HG03159 (cell line): ENCODE measurements around the gene DCN.
"Not testable (repeated sequence)": the region's sequence is repeated elsewhere in the genome, so short reads cannot be mapped to it uniquely, and the experiment has no call there.

Experiments
- ATAC-seq: cut with Tn5 transposase; IDR thresholded peaks from one replicate; pipeline ENCODE4 v1.9.1; 2021; ENCODE audit warnings: mild to moderate bottlenecking, moderate library complexity; ENCODE audit not compliant: unreplicated experiment

Gene DCN, protein sequence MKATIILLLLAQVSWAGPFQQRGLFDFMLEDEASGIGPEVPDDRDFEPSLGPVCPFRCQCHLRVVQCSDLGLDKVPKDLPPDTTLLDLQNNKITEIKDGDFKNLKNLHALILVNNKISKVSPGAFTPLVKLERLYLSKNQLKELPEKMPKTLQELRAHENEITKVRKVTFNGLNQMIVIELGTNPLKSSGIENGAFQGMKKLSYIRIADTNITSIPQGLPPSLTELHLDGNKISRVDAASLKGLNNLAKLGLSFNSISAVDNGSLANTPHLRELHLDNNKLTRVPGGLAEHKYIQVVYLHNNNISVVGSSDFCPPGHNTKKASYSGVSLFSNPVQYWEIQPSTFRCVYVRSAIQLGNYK

DNA sequence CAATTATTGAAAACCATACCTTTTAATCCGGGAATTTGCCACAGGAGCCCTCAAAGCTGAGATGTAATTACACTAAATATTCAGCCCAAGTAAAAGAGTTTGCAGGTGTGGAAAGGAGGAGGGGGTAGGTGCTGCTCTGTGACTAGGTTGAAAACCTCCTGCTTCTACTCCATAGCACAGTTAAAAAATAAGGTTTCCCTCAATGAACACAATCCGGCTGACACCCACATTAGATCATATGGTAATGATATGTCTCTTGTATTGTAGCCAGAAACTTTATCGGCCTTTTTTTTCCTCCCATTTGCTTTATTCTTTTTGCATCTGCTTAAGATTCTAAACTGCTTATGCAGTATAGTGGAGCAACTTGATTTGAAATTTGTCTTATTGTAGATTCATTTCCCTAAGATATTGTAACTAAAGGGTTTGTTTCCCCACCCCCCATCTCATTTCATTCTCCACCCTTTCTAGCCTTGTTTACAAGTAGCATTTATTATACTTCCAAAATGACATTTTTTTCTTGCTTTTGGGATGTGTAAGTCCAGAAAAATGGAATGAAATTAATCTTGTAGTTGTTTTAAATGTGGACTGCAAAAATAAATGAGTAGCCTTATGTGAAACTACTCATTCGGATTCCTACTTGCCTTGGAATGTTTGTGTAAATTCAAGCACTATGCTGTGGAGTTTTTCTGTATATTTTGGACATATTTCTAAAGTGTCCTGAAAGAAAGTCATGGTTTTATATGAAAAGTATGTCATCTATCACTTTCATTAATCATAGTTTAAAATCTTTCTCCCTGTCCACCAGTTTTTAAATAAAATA lies at the start of gene DCN:
Gene DCN (minus strand): TSS at position 182 of the 820 bp plus-strand sequence. CDS start 4,265 bp downstream, outside the sequence.
- no peak for ATAC-seq

DNA sequence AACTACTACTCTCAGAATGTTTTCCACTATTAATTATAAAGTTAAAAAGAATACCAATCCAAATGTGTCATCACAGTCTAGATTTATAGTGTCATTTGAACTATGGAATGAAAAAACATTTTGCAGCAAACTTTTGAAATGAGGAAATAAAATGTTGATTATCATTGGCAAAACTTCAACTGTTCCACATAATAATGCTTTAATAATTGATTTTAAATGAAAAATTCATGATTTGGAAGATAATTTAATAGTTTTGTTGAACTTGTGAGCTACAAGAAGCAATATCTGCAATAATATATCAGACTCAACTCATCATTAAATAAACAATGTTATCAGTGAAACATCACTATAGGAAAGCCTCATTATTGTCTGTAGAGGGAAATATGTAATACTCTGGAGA lies 48.2 kb upstream of the DCN start:
- no peak for ATAC-seq

DNA sequence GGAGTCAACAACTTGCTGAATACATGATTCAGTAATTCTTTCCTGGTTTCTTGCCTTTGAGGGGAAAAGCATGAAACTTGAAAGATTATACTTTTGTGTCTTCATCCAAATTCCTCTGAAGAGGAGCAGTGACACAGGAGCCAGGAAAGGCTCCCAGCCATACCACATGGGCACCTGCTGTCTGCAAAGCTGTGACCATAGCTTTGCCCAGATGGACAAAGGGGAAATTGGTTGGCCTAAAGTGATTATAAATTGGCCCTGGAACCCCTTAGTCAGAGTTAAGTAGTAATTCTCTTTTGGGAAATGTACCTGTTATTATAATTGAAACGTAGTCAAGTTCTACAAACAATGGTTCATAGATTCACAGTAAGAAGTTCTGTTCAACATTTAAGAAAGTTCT lies 44.3 kb upstream of the DCN start:
- no peak for ATAC-seq

DNA sequence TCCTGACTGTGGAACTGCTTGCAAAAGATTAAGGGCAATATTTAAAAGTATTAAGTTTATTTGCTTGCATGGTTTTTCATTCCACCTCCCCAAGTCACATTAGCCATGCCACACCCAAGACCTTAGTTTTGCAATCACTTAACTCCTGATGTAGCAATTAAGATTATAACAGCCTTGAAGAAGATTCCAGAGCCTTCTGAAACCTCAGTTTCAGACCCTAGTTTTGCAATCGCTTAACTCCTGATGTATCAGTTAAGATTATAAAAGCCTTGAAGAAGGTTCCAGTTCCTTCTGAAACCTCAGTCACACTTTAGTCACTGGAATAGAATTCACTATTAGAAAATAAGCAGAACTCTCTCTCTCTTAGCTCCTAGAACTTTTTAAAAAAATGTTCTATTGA lies 42.7 kb upstream of the DCN start:
- ATAC-seq = no peak

DNA sequence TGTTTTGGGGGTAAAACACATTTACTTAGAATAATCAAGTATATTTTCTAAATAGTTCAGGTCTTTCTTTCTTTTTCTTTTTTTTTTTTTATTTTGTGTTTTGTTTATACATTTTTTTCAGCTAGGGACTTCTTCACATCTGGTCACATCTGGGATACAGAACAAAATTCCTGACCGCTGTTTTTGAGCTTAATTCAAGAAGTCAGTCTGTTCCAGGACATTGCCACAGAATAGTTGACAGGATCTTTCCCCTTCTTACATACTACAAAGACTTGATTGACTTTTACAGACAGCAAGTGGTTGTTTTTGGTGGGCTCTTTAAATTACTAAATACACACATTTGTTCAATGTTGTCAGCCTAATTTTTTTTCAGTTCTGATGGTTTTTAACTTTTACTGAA lies 41.8 kb upstream of the DCN start:
- no peak for ATAC-seq

DNA sequence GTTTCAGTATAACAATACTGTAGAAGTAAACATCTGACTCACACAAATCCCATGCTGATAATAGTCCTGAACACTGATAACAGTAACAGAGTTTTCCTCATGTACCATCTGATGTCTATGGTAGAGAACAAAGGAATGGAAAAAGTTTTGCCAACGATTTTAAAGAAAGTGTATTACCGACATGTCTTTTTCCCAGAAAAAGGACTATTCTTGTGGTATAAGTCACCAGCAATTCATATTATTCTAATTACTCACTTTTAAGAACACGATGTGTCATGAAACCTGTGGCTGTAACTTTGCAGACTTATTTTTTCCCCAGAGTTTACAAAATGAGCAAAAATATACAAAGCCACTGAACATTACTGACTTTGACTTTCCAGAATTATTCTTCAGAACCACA lies 40.1 kb upstream of the DCN start:
- ATAC-seq = no peak

DNA sequence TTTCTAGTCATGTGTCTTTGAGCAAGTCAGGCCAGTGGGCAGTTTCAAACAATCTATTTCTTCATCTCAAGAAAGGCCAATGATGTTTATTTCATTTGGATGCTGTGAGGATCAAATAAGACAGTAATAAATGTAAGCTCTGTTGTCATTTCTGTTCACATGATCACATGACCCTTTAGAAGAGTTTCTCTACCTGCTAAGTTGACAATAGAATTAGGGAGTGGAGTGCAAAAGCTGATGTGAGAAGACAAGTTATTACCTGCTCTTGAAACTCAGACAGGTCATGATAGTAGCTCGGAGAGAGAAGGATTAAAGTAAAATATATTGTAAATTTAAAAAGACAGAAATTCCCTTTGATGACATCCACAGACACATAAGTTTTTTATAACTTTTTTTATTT lies 37.3 kb upstream of the DCN start:
- no peak for ATAC-seq

DNA sequence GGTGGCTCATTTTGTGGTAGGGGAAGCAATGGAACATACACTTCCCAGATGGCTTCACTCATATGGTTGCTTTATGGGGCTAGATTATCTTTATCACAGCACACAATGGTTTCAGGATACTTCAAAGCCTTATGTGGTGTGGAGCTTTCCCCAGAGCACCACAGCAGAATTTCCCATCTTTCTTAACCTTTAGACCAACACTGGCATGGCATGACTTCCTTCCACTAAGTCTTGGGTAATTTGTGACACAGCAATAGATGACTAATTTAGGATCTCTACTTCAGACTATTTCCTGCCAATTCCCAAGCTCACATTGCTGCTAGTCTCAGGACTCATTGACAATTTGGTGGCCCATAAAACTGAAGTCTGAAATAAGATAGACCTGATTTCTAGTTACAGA lies 36.9 kb upstream of the DCN start:
- no peak for ATAC-seq

DNA sequence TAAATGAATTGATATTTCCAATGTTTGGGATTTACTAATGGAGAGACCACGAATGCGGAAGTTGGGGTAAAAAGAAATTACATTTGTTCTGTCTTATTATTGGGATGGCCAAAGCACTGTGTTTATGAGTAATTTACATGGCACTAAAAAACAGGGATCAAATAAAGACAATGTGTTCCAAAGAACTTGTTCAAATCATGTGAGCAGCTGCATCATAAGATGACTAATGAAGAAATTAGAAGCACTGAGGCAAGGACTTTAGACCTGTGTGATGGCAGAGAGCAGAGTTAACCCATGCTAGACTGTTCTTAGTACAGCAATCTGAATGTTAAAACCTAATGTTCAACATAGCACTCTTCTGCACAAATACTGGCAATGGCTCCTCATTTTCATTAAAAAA lies 34.3 kb upstream of the DCN start:
- no peak for ATAC-seq

DNA sequence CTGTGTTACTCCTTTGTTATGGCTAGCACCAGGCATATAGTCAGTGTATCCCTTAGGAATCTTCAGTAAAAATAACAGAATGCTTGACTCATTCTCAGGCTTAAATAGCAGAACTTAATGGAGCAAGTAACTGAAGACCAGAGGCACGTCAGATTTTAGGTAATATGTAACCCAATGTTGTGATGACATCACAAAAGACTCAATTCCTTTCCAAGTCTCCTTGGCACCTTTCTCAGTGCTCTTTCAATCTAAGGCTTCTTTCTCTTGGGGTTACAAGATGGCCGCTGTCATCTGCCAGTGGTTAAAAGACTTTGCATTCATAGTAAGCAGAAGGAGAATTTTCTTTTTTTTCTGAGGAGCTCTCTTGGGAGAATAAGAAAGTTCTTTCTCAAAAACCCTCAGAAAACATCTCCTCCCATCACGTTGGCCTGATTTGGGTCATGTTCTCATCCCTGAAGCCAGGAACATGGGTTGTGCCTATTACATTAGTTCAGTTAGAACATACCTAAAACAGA lies 33.4 kb upstream of the DCN start:
- no peak for ATAC-seq

DNA sequence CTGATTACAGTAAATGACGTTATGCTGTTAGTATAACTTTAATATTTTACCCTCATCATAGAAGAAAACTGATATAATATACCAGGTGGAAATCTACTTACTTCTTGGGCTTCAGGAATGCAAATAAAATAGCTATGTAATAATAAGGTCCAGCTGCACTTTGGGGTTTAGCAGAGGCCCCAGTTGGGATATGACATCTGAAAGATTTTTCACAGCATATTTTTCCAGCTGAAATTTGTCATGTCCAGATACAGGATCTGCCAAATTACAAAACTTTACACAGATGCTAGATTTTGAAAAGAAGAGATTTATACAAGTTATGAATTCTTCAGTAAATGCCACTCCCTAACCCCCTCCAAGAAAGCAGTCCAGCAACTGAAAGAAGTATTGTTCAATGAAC lies 29.2 kb upstream of the DCN start:
- no peak for ATAC-seq

DNA sequence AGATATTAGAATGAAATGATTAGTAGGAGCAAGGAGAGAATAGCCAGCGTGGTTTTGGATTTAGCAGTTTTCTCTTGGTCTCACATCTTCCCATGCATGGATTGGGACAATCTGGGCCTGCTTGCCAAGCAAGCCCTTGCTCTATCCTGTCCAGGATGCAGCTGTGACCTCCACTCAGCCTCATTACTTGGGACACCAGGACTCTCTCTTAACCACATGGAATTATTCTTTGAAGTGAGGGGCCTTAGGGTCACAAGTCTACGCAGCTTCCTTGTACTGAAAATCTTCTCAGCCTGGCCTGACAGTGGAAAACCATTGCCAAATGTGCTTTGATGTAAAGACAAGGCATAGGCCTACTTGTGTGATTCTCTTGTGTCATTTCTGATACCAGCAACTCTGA lies 28.0 kb upstream of the DCN start:
- ATAC-seq = no peak

DNA sequence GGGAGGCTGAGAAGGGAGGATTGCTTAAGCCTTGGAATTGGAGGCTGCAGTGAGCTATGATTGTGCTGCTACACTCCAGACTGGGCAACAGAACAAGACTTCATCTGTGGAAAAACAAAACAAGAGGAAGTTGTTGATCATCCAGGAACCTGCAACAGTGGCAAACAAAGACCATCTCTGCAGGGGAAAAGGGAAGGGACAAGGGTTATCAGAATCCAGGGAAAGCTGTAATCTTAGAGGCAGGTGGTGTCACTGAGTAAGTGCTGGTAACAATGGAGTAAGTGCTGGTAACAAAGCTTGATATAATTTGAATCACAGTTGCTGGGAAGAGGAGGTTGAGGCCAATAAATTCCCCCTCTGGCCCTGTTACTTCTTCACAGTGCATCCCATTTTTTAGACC lies 27.5 kb upstream of the DCN start:
- no peak for ATAC-seq

DNA sequence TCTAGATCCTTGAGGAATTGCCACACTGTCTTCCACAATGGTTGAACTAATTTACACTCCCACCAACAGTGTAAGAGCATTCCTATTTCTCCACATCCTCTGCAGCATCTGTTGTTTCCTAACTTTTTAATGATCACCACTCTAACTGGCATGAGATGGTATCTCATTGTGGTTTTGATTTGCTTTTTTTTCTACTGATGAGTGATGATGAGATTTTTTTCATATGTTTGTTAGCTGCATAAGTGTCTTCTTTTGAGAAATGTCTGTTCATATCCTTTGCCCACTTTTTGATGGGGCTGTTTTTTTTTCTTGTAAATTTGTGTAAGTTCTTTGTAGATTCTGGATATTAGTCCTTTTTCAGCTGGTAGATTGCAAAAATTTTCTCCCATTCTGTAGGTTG lies 24.7 kb upstream of the DCN start:
- not testable (repeated sequence) for ATAC-seq

DNA sequence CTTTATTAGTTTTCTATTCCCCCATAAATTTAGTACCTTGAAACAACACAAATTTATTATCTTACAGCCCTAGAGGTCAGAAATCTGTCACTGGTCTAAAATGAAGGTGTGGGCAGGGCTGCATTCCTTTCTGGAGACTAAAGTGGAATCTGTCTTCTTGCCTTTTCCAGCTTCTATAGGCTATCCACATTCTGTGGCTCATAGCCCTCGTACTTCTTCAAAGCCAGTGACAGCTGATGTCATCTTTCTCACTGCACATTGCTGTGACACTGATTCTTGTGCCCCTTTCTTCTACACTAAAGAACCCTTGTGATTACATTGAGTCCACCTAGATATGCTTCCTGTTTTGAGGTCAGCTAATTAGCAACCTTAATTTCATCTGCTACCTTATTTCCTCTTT lies 23.2 kb upstream of the DCN start:
- ATAC-seq = no peak

DNA sequence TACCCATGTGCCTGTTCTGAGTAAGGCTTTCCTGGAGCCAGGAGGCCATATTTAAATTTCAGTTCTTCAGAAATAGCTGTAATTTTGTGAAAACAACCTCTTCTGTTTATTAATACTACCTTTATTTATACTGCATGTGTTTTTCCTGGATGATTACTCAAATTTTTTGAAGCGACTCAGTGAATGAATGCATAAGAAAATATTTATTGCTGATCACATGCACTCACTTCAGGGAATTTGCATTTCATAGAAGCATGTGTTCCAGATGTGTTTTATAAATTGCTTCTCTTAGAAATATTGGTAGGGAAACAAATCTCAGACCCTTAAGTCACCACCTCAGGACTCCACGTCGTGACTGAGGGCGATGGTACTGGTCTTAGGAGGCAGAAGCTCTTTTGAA lies 21.8 kb upstream of the DCN start:
- no peak for ATAC-seq

DNA sequence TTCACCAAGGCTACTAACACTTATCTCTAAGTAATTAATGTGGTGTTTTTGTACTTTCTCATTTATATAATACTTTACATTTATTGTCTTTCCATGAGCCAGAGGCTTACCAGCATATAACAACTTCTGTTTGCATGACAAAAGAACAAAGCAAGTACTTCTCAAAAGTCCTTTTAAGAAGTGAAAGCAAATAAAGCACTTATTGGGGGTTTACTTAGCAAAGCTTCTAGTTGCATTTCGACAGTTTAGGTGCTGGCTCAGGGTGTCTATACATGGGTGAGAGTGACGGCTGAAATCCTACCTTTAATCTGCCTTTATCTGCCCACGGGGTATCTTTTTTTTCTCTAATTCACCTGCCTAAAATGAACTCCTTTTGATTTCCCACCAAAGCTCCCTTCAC lies 21.0 kb upstream of the DCN start:
- no peak for ATAC-seq

DNA sequence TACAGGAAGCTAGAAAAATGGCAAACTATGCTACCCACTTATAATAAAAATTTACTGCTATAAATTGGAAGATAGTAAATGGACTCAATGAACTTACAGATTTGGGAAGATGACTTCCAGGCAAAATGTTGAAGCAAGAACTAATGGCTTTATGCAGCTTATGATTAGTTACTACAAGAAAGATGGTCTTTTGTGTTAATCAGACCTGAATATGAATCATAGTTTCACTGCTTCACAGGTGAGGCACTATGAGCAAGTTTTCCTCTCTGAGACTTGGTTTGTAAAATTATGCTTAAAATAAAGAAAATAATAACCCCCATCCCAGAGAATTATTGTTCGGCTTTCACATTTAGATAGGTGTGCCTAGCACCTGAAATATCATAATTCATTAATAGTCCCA lies 19.8 kb upstream of the DCN start:
- no peak for ATAC-seq

DNA sequence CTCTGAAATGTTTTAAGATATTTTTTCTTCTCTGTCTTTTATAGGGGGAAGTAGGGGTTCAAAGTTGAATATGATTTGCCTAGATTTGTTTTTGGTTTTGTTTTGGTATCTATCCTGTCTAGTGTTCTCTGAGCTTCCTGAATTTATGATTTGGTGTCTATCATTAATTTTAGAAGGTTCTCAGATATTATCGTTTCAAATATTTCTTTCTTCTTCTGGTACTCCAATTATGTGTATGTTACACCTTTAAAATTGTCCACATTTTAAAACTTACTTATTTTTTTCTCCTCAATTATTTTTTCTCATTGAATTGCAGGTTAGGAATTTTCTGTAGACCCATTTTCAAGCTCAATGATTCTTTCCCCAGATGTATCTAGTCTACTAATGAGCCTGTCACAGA lies 13.8 kb upstream of the DCN start:
- ATAC-seq = no peak

DNA sequence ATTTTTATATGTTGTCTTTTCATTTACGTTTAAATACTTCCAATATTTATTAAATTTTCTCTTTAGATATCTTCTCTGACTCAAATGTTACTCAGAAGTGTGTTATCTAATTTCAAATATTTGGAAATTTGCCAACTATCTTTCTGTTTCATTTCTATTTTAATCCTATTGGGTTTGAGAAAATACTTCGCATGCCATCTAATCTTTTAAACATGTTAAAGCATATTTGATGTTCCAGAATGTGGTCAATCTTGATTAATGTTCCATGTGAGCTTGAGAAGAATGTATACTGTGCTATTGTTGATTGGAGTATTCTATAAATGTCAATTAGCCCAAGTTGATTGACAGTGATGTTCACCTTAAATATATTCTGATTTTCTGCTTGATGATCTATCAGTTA lies 11.9 kb upstream of the DCN start:
- no peak for ATAC-seq

DNA sequence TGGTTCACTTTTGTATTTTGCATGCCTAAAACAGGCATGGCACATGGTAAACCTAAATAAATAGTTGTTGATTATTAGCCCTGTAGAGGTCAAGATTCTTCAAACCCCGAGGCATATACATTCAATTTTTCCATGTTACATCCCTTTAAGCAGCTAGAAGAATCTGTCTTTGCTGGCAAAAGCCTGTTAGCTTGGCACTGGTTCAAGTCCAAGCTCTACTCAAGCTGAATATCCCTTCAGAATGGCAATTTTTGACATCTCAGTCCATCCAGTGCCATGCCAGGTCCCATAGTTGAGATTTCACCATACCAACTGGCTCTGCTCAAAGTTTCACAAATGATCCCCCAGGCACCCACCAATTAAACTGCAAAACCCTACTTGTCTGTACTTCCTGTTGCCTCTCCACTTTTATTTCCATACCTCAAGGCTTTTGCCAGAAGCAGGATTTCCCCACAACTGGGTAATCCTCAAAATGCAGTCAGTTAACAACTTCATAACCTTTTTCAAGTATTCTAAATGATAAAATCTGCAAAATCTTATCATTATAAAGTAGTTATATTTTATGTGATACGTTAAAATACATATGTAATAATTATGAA lies 9.0 kb upstream of the DCN start:
- ATAC-seq = no peak

DNA sequence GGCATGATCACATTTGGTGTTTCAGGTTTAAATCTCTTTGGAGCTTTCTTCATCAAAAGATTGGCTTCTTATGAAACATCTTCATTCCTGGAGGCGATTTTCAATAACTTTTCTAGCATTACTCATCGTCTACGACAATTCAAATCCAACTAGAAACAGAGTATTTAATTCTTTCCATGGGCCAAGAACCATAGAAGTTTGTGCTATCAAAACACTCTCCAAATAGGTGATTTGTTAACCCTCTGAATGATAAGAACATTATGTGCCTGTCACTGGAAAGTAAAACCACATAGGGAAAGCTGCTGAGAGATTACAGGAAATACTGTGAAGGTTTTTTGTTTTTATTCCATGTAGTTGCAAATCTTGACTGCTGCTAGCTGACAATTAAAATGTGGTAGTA lies 6.9 kb upstream of the DCN start:
- ATAC-seq = no peak
